22Rv1 (cell line): ENCODE data around the gene CDK13.

ENCODE experiments used
- CTCF ChIP-seq: fragments of 450-650 bp; IDR thresholded peaks from 2 replicates; pipeline ENCODE4 v1.5.1; 2017; ENCODE audit warnings: mild to moderate bottlenecking
- ZFX ChIP-seq: fragments of 450-650 bp; IDR thresholded peaks from 2 replicates; pipeline ENCODE4 v1.6.1; 2017; ENCODE audit warnings: antibody characterized with exemption, borderline replicate concordance

GRCh38 chr7:39909526-39909925 lies 40.5 kb upstream of the CDK13 start:
- TF ChIP-seq CTCF (no peak), ZFX (no peak)
